Esophagus muscularis mucosa (tissue), 4 donors: ENCODE data around the gene SEMA7A. TPM values are rescaled to one million over a fixed set of nuclear protein-coding genes. Genes with fewer than 3 reads are reported as not detected.

Experiments
- DNase-seq: peaks from one replicate; pipeline ENCODE4 v3.0.0-alpha.2; 2017; ENCODE audit errors: extremely low spot score
- H3K27ac ChIP-seq, 4 donors: fragments of 200-600 bp; sonication (generic); replicated peaks in 1 of 4; 1 replicate in 3 of 4; 2 replicates in 1 of 4; pipeline ENCODE4 v1.5.1; 2016 to 2019; ENCODE audit warnings: mild to moderate bottlenecking in 1 of 4
- H3K27me3 ChIP-seq, 4 donors: fragments of 200-600 bp; sonication (generic); one replicate each; pipeline versions ENCODE4 v1.5.1 to v1.6.0; 2016 to 2019
- H3K36me3 ChIP-seq, 4 donors: fragments of 200-600 bp; sonication (generic); one replicate each; pipeline ENCODE4 v1.5.1; 2016 to 2019
- H3K4me1 ChIP-seq, 4 donors: fragments of 200-600 bp; sonication (generic); one replicate each; pipeline ENCODE4 v1.5.1; 2016 to 2019
- H3K4me3 ChIP-seq, 4 donors: fragments of 200-600 bp; sonication (generic); 1 replicate in 2 of 4; 2 replicates in 2 of 4; pipeline ENCODE4 v1.5.1; 2016 to 2019; ENCODE audit warnings: mild to moderate bottlenecking in 4 of 4, moderate library complexity in 1 of 4
- H3K9me3 ChIP-seq, 4 donors: fragments of 200-600 bp; sonication (generic); 1 replicate in 3 of 4; 2 replicates in 1 of 4; pipeline ENCODE4 v1.5.1; 2016 to 2019
- CTCF ChIP-seq, 3 experiments: fragments of 200-600 bp in 2 of 3; fragments of 450-650 bp in 1 of 3; sonication (generic) in 2 of 3; IDR thresholded peaks; one replicate each; pipeline ENCODE4 v1.5.1; 2017 to 2019; ENCODE audit warnings: antibody characterized with exemption in 3 of 3, mild to moderate bottlenecking in 2 of 3, moderate library complexity in 1 of 3
- EP300 ChIP-seq: sonication (generic); formaldehyde crosslinking; IDR thresholded peaks from one replicate; pipeline ENCODE4 v1.6.1; 2017; ENCODE audit warnings: antibody characterized with exemption
- POLR2A ChIP-seq: fragments of 450-650 bp; IDR thresholded peaks from one replicate; pipeline ENCODE4 v1.6.1; 2017; ENCODE audit warnings: antibody characterized with exemption, moderate library complexity, mild to moderate bottlenecking, low read depth
- POLR2AphosphoS5 ChIP-seq, 2 donors: sonication (generic); formaldehyde crosslinking; IDR thresholded peaks; one replicate each; pipeline ENCODE4 v1.6.1; 2017; ENCODE audit warnings: antibody characterized with exemption in 2 of 2
- WGBS: methylation state at CpG from one replicate; pipeline ENCODE4 v1.1.5; 2018; 5-methylcytosine and 5-hydroxymethylcytosine counted together
- intact Hi-C: fragments of 100-400 bp; cut with DNase I; formaldehyde crosslinking; loops from one replicate; pipeline ENCODE4 v1.15.1; 2023
- total RNA-seq, 4 donors: library from RNA; depleted of rRNA; stranded (reverse); fragments of >200 nt; gene quantifications; one replicate each; pipeline versions ENCODE4 v1.1.0 to v1.2.1, GENCODE V29; 2016

Gene SEMA7A
- total RNA-seq, 4 donors from 2014 or later = 1.2 to 4.1 (median 2.7) TPM

GRCh38 chr15:74468341-74469032, 34.7 kb upstream of the SEMA7A start:
- H3K27me3 ChIP-seq = no peaks in the 10 kb centered on the region
- no peak for DNase-seq
- H3K4me3 ChIP-seq = no peak overlapping the region
- TF ChIP-seq POLR2AphosphoS5 (IDR thresholded peaks at IDR 0.05) (no peak), EP300 (no peak), CTCF (IDR thresholded peaks at IDR 0.05) (no peak), POLR2A (no peak)
- no peak overlapping the region for H3K27ac ChIP-seq
- H3K4me1 ChIP-seq = no peaks in the 10 kb centered on the region
- 93% methylated on average over 6 of the region's 6 CpGs for WGBS
- peaks cover 0 to 15% (median 0%) of the 10 kb centered on the region in 4 donors for H3K36me3 ChIP-seq
- intact Hi-C loops = no loop called here
- no peaks in the 10 kb centered on the region for H3K9me3 ChIP-seq

GRCh38 chr15:74466570-74466969, 32.8 kb upstream of the SEMA7A start:
- 100% methylated on average over 1 of the region's 1 CpG for WGBS
- no peak for DNase-seq
- intact Hi-C loops = no loop called here

GRCh38 chr15:74464897-74465296, 31.1 kb upstream of the SEMA7A start:
- intact Hi-C loops = loop anchor here (5.0 kb wide), 2 partner anchors 77 to 147 kb away; partner anchors contain the start of gene ARID3B
- H3K4me3 ChIP-seq = no peak overlapping the region
- H3K27ac ChIP-seq = no peak overlapping the region
- no peak for DNase-seq
- no peaks in the 10 kb centered on the region for H3K9me3 ChIP-seq
- H3K27me3 ChIP-seq = no peaks in the 10 kb centered on the region
- no peak for TF ChIP-seq POLR2A
- TF ChIP-seq EP300 = no peak
- no peak for TF ChIP-seq POLR2AphosphoS5 (IDR thresholded peaks at IDR 0.05)
- peaks cover 0 to 6% (median 0%) of the 10 kb centered on the region in 4 donors for H3K36me3 ChIP-seq
- 92% methylated on average over 2 of the region's 2 CpGs for WGBS
- H3K4me1 ChIP-seq = peaks cover 13 to 23% (median 19%) of the 10 kb centered on the region in 4 donors

More at GRCh38 chr15:74466570-74466969, 32.8 kb upstream of the SEMA7A start:
- no peak overlapping the region for H3K27ac ChIP-seq
- no peaks in the 10 kb centered on the region for H3K9me3 ChIP-seq
- peaks cover 0 to 15% (median 0%) of the 10 kb centered on the region in 4 donors for H3K36me3 ChIP-seq
- H3K4me1 ChIP-seq = peaks cover 5 to 14% (median 10%) of the 10 kb centered on the region in 4 donors
- H3K27me3 ChIP-seq = no peaks in the 10 kb centered on the region
- TF ChIP-seq POLR2AphosphoS5 (IDR thresholded peaks at IDR 0.05) = no peak
- no peak for TF ChIP-seq CTCF (IDR thresholded peaks at IDR 0.05)
- TF ChIP-seq POLR2A = no peak
- no peak for TF ChIP-seq EP300
- H3K4me3 ChIP-seq = no peak overlapping the region

- Histone ChIP-seq H3K27me3 (no peaks in the 10 kb centered on the region), H3K9me3 (no peaks in the 10 kb centered on the region), H3K36me3 (no peaks in the 10 kb centered on the region), H3K4me3 (no peak overlapping the region), H3K27ac (no peak overlapping the region), H3K4me1 (peaks cover 17 to 30% (median 24%) of the 10 kb centered on the region in 4 donors)
- intact Hi-C loops = loop anchor here (5.0 kb wide), 2 partner anchors 78 to 148 kb away; partner anchors contain the start of gene ARID3B
- 74% methylated on average over 2 of the region's 2 CpGs for WGBS
- TF ChIP-seq POLR2A (no peak), CTCF (IDR thresholded peaks at IDR 0.05) (no peak), EP300 (no peak), POLR2AphosphoS5 (IDR thresholded peaks at IDR 0.05) (no peak)
- DNase-seq = no peak
Observed at GRCh38 chr15:74464216-74464615, 30.5 kb upstream of the SEMA7A start.

GRCh38 chr15:74463634-74464033, 29.9 kb upstream of the SEMA7A start:
- no peaks in the 10 kb centered on the region for H3K27me3 ChIP-seq
- no peak overlapping the region for H3K27ac ChIP-seq
- no peaks in the 10 kb centered on the region for H3K9me3 ChIP-seq
- H3K4me1 ChIP-seq = peaks cover 17 to 31% (median 24%) of the 10 kb centered on the region in 4 donors
- TF ChIP-seq EP300 (no peak), CTCF (IDR thresholded peaks at IDR 0.05) (no peak), POLR2A (no peak), POLR2AphosphoS5 (IDR thresholded peaks at IDR 0.05) (no peak)
- no peak overlapping the region for H3K4me3 ChIP-seq
- intact Hi-C loops = loop anchor here (5.0 kb wide), 2 partner anchors 79 to 149 kb away; partner anchors contain the start of gene ARID3B
- H3K36me3 ChIP-seq = peaks cover 0 to 2% (median under 1%) of the 10 kb centered on the region in 4 donors
- DNase-seq = no peak
